HL-60/S4 (cell line): Measurements from ENCODE around the gene RPS6KA1.
"Not testable (repeated sequence)": the region's sequence is repeated elsewhere in the genome, so short reads cannot be mapped to it uniquely, and the experiment has no call there.

ENCODE experiments used
- in situ Hi-C: fragments of 300-500 bp; cut with MboI; formaldehyde crosslinking; loops from 2 replicates; pipeline ENCODE4 v1.14.3; 2022; ENCODE audit warnings: low sequenced_read_pairs

RPS6KA1 gene

GRCh38 chr1:26552720-26553119 lies 23.2 kb downstream of the RPS6KA1 start:
- in situ Hi-C loops = no loop called here

- in situ Hi-C loops = no loop called here
Observed at GRCh38 chr1:26553942-26554682, 24.6 kb downstream of the RPS6KA1 start.

- in situ Hi-C loops = no loop called here
Observed at GRCh38 chr1:26554781-26555180, 25.2 kb downstream of the RPS6KA1 start.

GRCh38 chr1:26555550-26555981 lies 26.0 kb downstream of the RPS6KA1 start:
- in situ Hi-C loops = no loop called here

- in situ Hi-C loops = no loop called here
Observed at GRCh38 chr1:26556111-26556510, 26.6 kb downstream of the RPS6KA1 start.

- in situ Hi-C loops = no loop called here
Observed at GRCh38 chr1:26557008-26557407, 27.4 kb downstream of the RPS6KA1 start.

- in situ Hi-C loops = no loop called here
Observed at GRCh38 chr1:26558685-26559048, 29.1 kb downstream of the RPS6KA1 start.

- in situ Hi-C loops = no loop called here
Observed at GRCh38 chr1:26560403-26560780, 30.8 kb downstream of the RPS6KA1 start.

- in situ Hi-C loops = no loop called here
Observed at GRCh38 chr1:26570287-26570686, 40.7 kb downstream of the RPS6KA1 start.

GRCh38 chr1:26571381-26571780 lies 41.8 kb downstream of the RPS6KA1 start:
- in situ Hi-C loops = no loop called here

GRCh38 chr1:26574018-26574417 lies 44.5 kb downstream of the RPS6KA1 start:
- in situ Hi-C loops = no loop called here

GRCh38 chr1:26574719-26575251 lies 45.2 kb downstream of the RPS6KA1 start:
- in situ Hi-C loops = no loop called here

- in situ Hi-C loops = no loop called here
Observed at GRCh38 chr1:26575348-26575747, 45.8 kb downstream of the RPS6KA1 start.

GRCh38 chr1:26578167-26578566 lies 48.6 kb downstream of the RPS6KA1 start:
- in situ Hi-C loops = no loop called here

GRCh38 chr1:26579681-26580111 lies 50.1 kb downstream of the RPS6KA1 start:
- in situ Hi-C loops = no loop called here

- in situ Hi-C loops = no loop called here
Observed at GRCh38 chr1:26580116-26580515, 50.6 kb downstream of the RPS6KA1 start.

- in situ Hi-C loops = no loop called here
Observed at GRCh38 chr1:26581287-26581651, 51.7 kb downstream of the RPS6KA1 start.

GRCh38 chr1:26582053-26582835 lies 52.7 kb downstream of the RPS6KA1 start:
- in situ Hi-C loops = no loop called here

GRCh38 chr1:26582836-26583460 lies 53.4 kb downstream of the RPS6KA1 start:
- in situ Hi-C loops = no loop called here

GRCh38 chr1:26583646-26584485 lies 54.3 kb downstream of the RPS6KA1 start:
- in situ Hi-C loops = no loop called here

GRCh38 chr1:26584588-26584987 lies 55.0 kb downstream of the RPS6KA1 start:
- in situ Hi-C loops = not testable (repeated sequence)
